ENCODE measurements around the gene NCAN. TPM values are rescaled to one million over a fixed set of nuclear protein-coding genes. Genes with fewer than 3 reads are reported as not detected.

Gene NCAN
- total and polyA plus RNA-seq, 2 of the 13 experiments (the other 11 are each of a cell fraction or from before 2014, with no cell fraction given): not detected

DNA sequence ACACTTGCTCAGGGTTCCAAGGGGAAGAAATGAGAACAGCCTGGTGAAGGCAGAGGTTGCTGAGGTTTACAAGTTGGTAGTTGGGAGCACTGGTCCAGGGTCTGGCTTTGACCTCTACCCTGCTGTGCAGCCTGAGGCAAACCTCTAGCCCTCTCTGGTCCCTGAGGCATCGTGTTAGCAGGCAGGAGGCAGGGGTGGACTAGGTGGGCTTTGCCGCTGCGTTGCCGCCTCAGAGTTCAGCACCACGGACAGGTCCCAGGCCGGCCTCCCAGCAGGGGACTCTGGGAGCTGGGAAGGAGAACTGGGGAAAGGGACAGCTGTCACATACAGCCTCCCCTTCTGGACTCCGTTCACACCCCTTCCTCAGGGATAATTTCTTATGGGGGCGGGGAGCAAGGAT lies 3.1 kb downstream of the NCAN start (continued):
- TF ChIP-seq, protein P1, sequence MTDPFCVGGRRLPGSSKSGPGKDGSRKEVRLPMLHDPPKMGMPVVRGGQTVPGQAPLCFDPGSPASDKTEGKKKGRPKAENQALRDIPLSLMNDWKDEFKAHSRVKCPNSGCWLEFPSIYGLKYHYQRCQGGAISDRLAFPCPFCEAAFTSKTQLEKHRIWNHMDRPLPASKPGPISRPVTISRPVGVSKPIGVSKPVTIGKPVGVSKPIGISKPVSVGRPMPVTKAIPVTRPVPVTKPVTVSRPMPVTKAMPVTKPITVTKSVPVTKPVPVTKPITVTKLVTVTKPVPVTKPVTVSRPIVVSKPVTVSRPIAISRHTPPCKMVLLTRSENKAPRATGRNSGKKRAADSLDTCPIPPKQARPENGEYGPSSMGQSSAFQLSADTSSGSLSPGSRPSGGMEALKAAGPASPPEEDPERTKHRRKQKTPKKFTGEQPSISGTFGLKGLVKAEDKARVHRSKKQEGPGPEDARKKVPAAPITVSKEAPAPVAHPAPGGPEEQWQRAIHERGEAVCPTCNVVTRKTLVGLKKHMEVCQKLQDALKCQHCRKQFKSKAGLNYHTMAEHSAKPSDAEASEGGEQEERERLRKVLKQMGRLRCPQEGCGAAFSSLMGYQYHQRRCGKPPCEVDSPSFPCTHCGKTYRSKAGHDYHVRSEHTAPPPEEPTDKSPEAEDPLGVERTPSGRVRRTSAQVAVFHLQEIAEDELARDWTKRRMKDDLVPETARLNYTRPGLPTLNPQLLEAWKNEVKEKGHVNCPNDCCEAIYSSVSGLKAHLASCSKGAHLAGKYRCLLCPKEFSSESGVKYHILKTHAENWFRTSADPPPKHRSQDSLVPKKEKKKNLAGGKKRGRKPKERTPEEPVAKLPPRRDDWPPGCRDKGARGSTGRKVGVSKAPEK (CRISPR knock-in tag; IDR thresholded peaks at IDR 0.05; ENCODE audit: borderline replicate concordance): no peak
- no peak for TF ChIP-seq KDM3A (CRISPR knock-in tag; IDR thresholded peaks at IDR 0.05; ENCODE audit: low read depth)
- TF ChIP-seq, protein P2, sequence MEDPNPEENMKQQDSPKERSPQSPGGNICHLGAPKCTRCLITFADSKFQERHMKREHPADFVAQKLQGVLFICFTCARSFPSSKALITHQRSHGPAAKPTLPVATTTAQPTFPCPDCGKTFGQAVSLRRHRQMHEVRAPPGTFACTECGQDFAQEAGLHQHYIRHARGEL (CRISPR knock-in tag; IDR thresholded peaks at IDR 0.05): no peak
- TF ChIP-seq ZMYM3 (CRISPR knock-in tag; IDR thresholded peaks at IDR 0.05): peak; percentile 45
- peak; percentile 10; the same call in 1 of the 2 replicates for TF ChIP-seq ZNF317 (CRISPR knock-in tag; IDR thresholded peaks at IDR 0.05)
- no peak for TF ChIP-seq EP300 (IDR thresholded peaks at IDR 0.05; ENCODE audit: low read depth in 2 of 2, low read length in 2 of 2)
- no peak for TF ChIP-seq EP300 (CRISPR knock-in tag; IDR thresholded peaks at IDR 0.05; ENCODE audit: borderline replicate concordance)
- TF ChIP-seq, protein P3, sequence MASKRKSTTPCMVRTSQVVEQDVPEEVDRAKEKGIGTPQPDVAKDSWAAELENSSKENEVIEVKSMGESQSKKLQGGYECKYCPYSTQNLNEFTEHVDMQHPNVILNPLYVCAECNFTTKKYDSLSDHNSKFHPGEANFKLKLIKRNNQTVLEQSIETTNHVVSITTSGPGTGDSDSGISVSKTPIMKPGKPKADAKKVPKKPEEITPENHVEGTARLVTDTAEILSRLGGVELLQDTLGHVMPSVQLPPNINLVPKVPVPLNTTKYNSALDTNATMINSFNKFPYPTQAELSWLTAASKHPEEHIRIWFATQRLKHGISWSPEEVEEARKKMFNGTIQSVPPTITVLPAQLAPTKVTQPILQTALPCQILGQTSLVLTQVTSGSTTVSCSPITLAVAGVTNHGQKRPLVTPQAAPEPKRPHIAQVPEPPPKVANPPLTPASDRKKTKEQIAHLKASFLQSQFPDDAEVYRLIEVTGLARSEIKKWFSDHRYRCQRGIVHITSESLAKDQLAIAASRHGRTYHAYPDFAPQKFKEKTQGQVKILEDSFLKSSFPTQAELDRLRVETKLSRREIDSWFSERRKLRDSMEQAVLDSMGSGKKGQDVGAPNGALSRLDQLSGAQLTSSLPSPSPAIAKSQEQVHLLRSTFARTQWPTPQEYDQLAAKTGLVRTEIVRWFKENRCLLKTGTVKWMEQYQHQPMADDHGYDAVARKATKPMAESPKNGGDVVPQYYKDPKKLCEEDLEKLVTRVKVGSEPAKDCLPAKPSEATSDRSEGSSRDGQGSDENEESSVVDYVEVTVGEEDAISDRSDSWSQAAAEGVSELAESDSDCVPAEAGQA (IDR thresholded peaks at IDR 0.05; ENCODE audit: low read depth): no peak
- TF ChIP-seq, protein P3 (CRISPR knock-in tag; IDR thresholded peaks at IDR 0.05; ENCODE audit: borderline replicate concordance): peak; percentile 88; the same call in 1 of the 2 replicates
- no peak for TF ChIP-seq CC2D1A (CRISPR knock-in tag; IDR thresholded peaks at IDR 0.05)
- peak; percentile 83 for TF ChIP-seq TGIF2 (CRISPR knock-in tag; IDR thresholded peaks at IDR 0.05)
- peak; percentile 89 for TF ChIP-seq SALL1 (CRISPR knock-in tag; IDR thresholded peaks at IDR 0.05)
- peak; percentile 64; the same call in 1 of the 2 replicates for TF ChIP-seq ZNF264 (CRISPR knock-in tag; IDR thresholded peaks at IDR 0.05)
- TF ChIP-seq, protein P4, sequence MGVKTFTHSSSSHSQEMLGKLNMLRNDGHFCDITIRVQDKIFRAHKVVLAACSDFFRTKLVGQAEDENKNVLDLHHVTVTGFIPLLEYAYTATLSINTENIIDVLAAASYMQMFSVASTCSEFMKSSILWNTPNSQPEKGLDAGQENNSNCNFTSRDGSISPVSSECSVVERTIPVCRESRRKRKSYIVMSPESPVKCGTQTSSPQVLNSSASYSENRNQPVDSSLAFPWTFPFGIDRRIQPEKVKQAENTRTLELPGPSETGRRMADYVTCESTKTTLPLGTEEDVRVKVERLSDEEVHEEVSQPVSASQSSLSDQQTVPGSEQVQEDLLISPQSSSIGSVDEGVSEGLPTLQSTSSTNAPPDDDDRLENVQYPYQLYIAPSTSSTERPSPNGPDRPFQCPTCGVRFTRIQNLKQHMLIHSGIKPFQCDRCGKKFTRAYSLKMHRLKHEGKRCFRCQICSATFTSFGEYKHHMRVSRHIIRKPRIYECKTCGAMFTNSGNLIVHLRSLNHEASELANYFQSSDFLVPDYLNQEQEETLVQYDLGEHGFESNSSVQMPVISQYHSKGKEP (CRISPR knock-in tag; IDR thresholded peaks at IDR 0.05): peak; percentile 89; the same call in 1 of the 2 replicates
- peak; percentile 58; the same call in 1 of the 2 replicates for TF ChIP-seq SIX4 (CRISPR knock-in tag; IDR thresholded peaks at IDR 0.05)
- no peak for TF ChIP-seq ZNF572 (CRISPR knock-in tag; IDR thresholded peaks at IDR 0.05)
- TF ChIP-seq HMGA1 (CRISPR knock-in tag; conservative IDR thresholded peaks at IDR 0.05): no peak
- peak; percentile 70; the same call in 1 of the 2 replicates for TF ChIP-seq ZNF230 (CRISPR knock-in tag; IDR thresholded peaks at IDR 0.05)
- TF ChIP-seq, protein P5, sequence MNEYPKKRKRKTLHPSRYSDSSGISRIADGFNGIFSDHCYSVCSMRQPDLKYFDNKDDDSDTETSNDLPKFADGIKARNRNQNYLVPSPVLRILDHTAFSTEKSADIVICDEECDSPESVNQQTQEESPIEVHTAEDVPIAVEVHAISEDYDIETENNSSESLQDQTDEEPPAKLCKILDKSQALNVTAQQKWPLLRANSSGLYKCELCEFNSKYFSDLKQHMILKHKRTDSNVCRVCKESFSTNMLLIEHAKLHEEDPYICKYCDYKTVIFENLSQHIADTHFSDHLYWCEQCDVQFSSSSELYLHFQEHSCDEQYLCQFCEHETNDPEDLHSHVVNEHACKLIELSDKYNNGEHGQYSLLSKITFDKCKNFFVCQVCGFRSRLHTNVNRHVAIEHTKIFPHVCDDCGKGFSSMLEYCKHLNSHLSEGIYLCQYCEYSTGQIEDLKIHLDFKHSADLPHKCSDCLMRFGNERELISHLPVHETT (CRISPR knock-in tag; conservative IDR thresholded peaks at IDR 0.05): 0 out of 2 replicates have a peak, but pooled peaks have one; percentile 52

All from HepG2 (cell line).